Endothelial cell (in vitro differentiated cells): Measurements from ENCODE around the gene UBXN1. TPM values are rescaled to one million over a fixed set of nuclear protein-coding genes. Genes with fewer than 3 reads are reported as not detected.

Experiments used
- DNase-seq: peaks from one replicate; pipeline ENCODE4 v3.0.0; 2021; ENCODE audit warnings: low spot score
- H3K27ac Mint-ChIP-seq: one replicate; pipeline ENCODE4 v1.8.0; 2021; ENCODE audit warnings: mixed read lengths, inconsistent platforms; ENCODE audit not compliant: unreplicated experiment
- H3K27me3 Mint-ChIP-seq: one replicate; pipeline ENCODE4 v1.8.0; 2021; ENCODE audit warnings: mild to moderate bottlenecking, moderate library complexity, mixed read lengths, inconsistent platforms; ENCODE audit not compliant: unreplicated experiment
- H3K36me3 Mint-ChIP-seq: one replicate; pipeline ENCODE4 v1.8.0; 2021; ENCODE audit warnings: mild to moderate bottlenecking, low read depth, mixed read lengths, inconsistent platforms; ENCODE audit not compliant: unreplicated experiment
- H3K4me1 Mint-ChIP-seq: one replicate; pipeline ENCODE4 v1.8.0; 2021; ENCODE audit warnings: mild to moderate bottlenecking, mixed read lengths, inconsistent platforms; ENCODE audit not compliant: unreplicated experiment
- H3K4me3 Mint-ChIP-seq: one replicate; pipeline ENCODE4 v1.8.0; 2021; ENCODE audit warnings: mild to moderate bottlenecking, mixed read lengths, inconsistent platforms; ENCODE audit not compliant: unreplicated experiment
- H3K9me3 Mint-ChIP-seq: one replicate; pipeline ENCODE4 v1.8.0; 2021; ENCODE audit warnings: mixed read lengths, inconsistent platforms; ENCODE audit not compliant: unreplicated experiment
- CTCF ChIP-seq: fragments of 200-600 bp; sonication (generic); IDR thresholded peaks from one replicate; pipeline ENCODE4 v1.5.0; 2021; ENCODE audit warnings: antibody characterized with exemption; ENCODE audit not compliant: unreplicated experiment
- total RNA-seq: library from RNA; stranded (reverse); fragmentation: NEBNext Ultra II Directional; extraction: Animal tissue kit (Norgen Biotek cat#: 25700); gene quantifications from one replicate; pipeline ENCODE4 v1.2.1, GENCODE V29; 2021; ENCODE audit not compliant: unreplicated experiment

The UBXN1 gene
- total RNA-seq, 1 donor from 2014 or later = 137 TPM

GRCh38 chr11:62713343-62713742 is 34.5 kb upstream of the UBXN1 start:
- H3K27ac Mint-ChIP-seq = no peak overlapping the region

GRCh38 chr11:62712861-62713260 is 34.0 kb upstream of the UBXN1 start:
- Mint-ChIP-seq H3K36me3 (peaks cover 46% of the 10 kb centered on the region), H3K4me3 (no peak overlapping the region), H3K27me3 (peaks cover 2% of the 10 kb centered on the region), H3K9me3 (no peaks in the 10 kb centered on the region), H3K4me1 (peaks cover 20% of the 10 kb centered on the region), H3K27ac (peak overlapping the region; percentile 2)
- DNase-seq = no peak
- no peak for TF ChIP-seq CTCF

More at GRCh38 chr11:62713343-62713742, 34.5 kb upstream of the UBXN1 start:
- Mint-ChIP-seq H3K36me3 (peaks cover 51% of the 10 kb centered on the region), H3K4me3 (no peak overlapping the region), H3K27me3 (peaks cover 4% of the 10 kb centered on the region), H3K9me3 (no peaks in the 10 kb centered on the region), H3K4me1 (peaks cover 19% of the 10 kb centered on the region)
- TF ChIP-seq CTCF = no peak
- no peak for DNase-seq

GRCh38 chr11:62712276-62712812 is 33.5 kb upstream of the UBXN1 start:
- H3K27me3 Mint-ChIP-seq = peaks cover 2% of the 10 kb centered on the region
- peaks cover 45% of the 10 kb centered on the region for H3K36me3 Mint-ChIP-seq
- no peak overlapping the region for H3K4me3 Mint-ChIP-seq
- TF ChIP-seq CTCF = no peak
- H3K9me3 Mint-ChIP-seq = no peaks in the 10 kb centered on the region
- peak overlapping the region; percentile 2 for H3K27ac Mint-ChIP-seq
- DNase-seq = no peak
- H3K4me1 Mint-ChIP-seq = peaks cover 21% of the 10 kb centered on the region

- H3K36me3 Mint-ChIP-seq = peaks cover 32% of the 10 kb centered on the region
- H3K4me3 Mint-ChIP-seq = peak overlapping the region; percentile 92
- H3K9me3 Mint-ChIP-seq = no peaks in the 10 kb centered on the region
- peaks cover 28% of the 10 kb centered on the region for H3K4me1 Mint-ChIP-seq
- no peak for DNase-seq
- TF ChIP-seq CTCF = no peak
- peak overlapping the region; percentile 97 for H3K27ac Mint-ChIP-seq
- peaks cover 9% of the 10 kb centered on the region for H3K27me3 Mint-ChIP-seq
These were observed 31.1 kb upstream of the UBXN1 start for GRCh38 chr11:62710001-62710345.

- DNase-seq = peak; percentile 88
- H3K4me3 Mint-ChIP-seq = peak overlapping the region; percentile 92
- H3K27ac Mint-ChIP-seq = peak overlapping the region; percentile 97
- peaks cover 9% of the 10 kb centered on the region for H3K27me3 Mint-ChIP-seq
- peaks cover 28% of the 10 kb centered on the region for H3K4me1 Mint-ChIP-seq
- TF ChIP-seq CTCF = no peak
- peaks cover 28% of the 10 kb centered on the region for H3K36me3 Mint-ChIP-seq
- no peaks in the 10 kb centered on the region for H3K9me3 Mint-ChIP-seq
These were observed 30.6 kb upstream of the UBXN1 start for GRCh38 chr11:62709247-62710000.
